ENCODE results near the gene TAS2R16. TPM values are rescaled to one million over a fixed set of nuclear protein-coding genes. Genes with fewer than 3 reads are reported as not detected.
A peak's percentile ranks its signal among the peaks of the same experiment; 100 is the strongest.

The TAS2R16 gene
- total RNA-seq, 1 donor from 2014 or later: not detected

GRCh38 chr7:122951006-122951405 lies 44.5 kb downstream of the TAS2R16 start:
- no peak for DNase-seq
- Histone ChIP-seq H3K36me3 (no peaks in the 10 kb centered on the region), H3K4me3 (no peak overlapping the region), H3K27ac (no peak overlapping the region), H3K4me1 (no peaks in the 10 kb centered on the region), H3K27me3 (no peaks in the 10 kb centered on the region), H3K9me3 (no peaks in the 10 kb centered on the region)
- intact Hi-C loops (cut with DNase I): no loop called here
- peak; percentile 10 for ATAC-seq
- no peak for TF ChIP-seq CTCF (IDR thresholded peaks at IDR 0.05)

DNA sequence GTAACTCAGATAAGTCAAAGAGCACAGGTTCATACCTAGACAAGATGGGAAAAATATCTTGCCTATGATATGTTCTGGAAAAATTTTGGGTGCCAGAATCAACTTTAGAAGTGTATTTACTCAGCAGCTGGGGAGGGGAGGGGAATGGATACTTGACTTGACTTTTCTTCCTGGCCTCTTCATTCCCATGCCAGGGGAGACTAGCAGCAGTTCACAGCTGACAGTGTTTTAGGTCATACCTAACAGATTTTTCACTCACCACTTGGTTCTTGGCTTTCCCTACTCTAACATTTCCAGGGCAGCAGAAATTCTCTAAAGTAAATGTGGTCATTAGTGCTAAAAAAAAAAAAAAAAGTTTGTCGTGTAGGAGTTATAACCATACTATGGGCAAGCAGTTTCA lies 46.3 kb downstream of the TAS2R16 start:
- H3K27ac ChIP-seq: no peak overlapping the region
- H3K27me3 ChIP-seq: no peaks in the 10 kb centered on the region
- H3K36me3 ChIP-seq: no peaks in the 10 kb centered on the region
- ATAC-seq (no peak), DNase-seq (no peak)
- H3K4me3 ChIP-seq: no peak overlapping the region
- intact Hi-C loops (cut with DNase I): no loop called here
- no peak for TF ChIP-seq CTCF (IDR thresholded peaks at IDR 0.05)
- no peaks in the 10 kb centered on the region for H3K4me1 ChIP-seq
- H3K9me3 ChIP-seq: no peaks in the 10 kb centered on the region

Other genes with a start within 250 kb of the TAS2R16 start
- gene CADPS2, start 109.2 kb downstream of the TAS2R16 start, total RNA-seq: 46.1 TPM
- not detected for gene SLC13A1, start 204.3 kb upstream of the TAS2R16 start, total RNA-seq